Measurements from ENCODE around the gene PMM2. TPM values are rescaled to one million over a fixed set of nuclear protein-coding genes. Genes with fewer than 3 reads are reported as not detected.
"Not testable (repeated sequence)": the region's sequence is repeated elsewhere in the genome, so short reads cannot be mapped to it uniquely, and the experiment has no call there.

PMM2 gene
- polyA plus RNA-seq, 1 donor (not counting 4 experiments of a cell fraction or from before 2014, with no cell fraction given): 38.6 TPM

DNA sequence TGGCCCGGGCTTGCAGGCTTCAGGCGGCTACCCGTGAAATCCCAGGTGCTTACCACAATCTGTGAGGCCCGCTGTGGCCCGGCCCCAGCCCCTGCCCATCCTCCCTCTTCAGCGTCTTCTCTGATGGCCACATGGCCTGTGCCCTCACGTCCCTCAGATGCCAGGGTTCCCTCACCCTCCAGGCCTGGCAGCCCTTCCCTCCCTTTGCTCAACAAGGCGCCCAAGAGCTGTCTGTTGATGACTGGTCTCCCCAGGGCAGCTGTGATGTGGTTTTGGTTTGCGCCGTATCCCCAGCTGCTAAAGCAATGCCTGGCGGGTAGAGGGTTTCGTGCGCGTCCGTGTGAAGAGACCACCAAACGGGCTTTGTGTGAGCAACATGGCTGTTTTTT lies 35.1 kb downstream of the PMM2 start:
- H4K20me1 ChIP-seq (ENCODE audit: control insufficient read depth, extremely low read depth, insufficient read depth, low read length): peaks cover 4% of the 10 kb centered on the region
- no peak overlapping the region for H3K4me2 ChIP-seq (ENCODE audit: control insufficient read depth, extremely low read depth, insufficient read depth, low read depth, low read length)
- H3K4me3 ChIP-seq (ENCODE audit: control insufficient read depth in 2 of 3, extremely low read depth in 1 of 3, insufficient read depth in 2 of 3, low read depth in 1 of 3, low read length in 3 of 3): no peak overlapping the region
- H3K9me1 ChIP-seq (ENCODE audit: control insufficient read depth, extremely low read depth, insufficient read depth, low read length): peaks cover 2% of the 10 kb centered on the region
- H3K27me3 ChIP-seq (ENCODE audit: control insufficient read depth, extremely low read depth, insufficient read depth, low read length): no peaks in the 10 kb centered on the region
- DNase-seq (ENCODE audit: low read depth, low spot score): no peak
- peaks cover 38% of the 10 kb centered on the region for H3K79me2 ChIP-seq (ENCODE audit: control insufficient read depth, insufficient read depth, low read length)
- H2AFZ ChIP-seq (ENCODE audit: control insufficient read depth, low read length): no peak overlapping the region
- H3K36me3 ChIP-seq (ENCODE audit: control insufficient read depth in 2 of 2, extremely low read depth in 1 of 2, insufficient read depth in 2 of 2, low read length in 2 of 2): peaks cover 18 to 39% of the 10 kb centered on the region in 2 experiments
- no peaks in the 10 kb centered on the region for H3K9me3 ChIP-seq (ENCODE audit: control insufficient read depth, low read depth, low read length)
- peaks cover 13% of the 10 kb centered on the region for H3K4me1 ChIP-seq (ENCODE audit: control insufficient read depth, extremely low read depth, insufficient read depth, low read length)
- dilution Hi-C loops (cut with MboI; ENCODE audit: extremely low pct_ligation_motif_present, low sequenced_read_pairs): no loop called here
- TF ChIP-seq, protein P1, sequence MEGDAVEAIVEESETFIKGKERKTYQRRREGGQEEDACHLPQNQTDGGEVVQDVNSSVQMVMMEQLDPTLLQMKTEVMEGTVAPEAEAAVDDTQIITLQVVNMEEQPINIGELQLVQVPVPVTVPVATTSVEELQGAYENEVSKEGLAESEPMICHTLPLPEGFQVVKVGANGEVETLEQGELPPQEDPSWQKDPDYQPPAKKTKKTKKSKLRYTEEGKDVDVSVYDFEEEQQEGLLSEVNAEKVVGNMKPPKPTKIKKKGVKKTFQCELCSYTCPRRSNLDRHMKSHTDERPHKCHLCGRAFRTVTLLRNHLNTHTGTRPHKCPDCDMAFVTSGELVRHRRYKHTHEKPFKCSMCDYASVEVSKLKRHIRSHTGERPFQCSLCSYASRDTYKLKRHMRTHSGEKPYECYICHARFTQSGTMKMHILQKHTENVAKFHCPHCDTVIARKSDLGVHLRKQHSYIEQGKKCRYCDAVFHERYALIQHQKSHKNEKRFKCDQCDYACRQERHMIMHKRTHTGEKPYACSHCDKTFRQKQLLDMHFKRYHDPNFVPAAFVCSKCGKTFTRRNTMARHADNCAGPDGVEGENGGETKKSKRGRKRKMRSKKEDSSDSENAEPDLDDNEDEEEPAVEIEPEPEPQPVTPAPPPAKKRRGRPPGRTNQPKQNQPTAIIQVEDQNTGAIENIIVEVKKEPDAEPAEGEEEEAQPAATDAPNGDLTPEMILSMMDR (optimal IDR thresholded peaks at IDR 0.05 in 1 of 3, IDR thresholded peaks at IDR 0.05 in 1 of 3, conservative IDR thresholded peaks at IDR 0.05 in 1 of 3; ENCODE audit: extremely low read depth in 1 of 3, insufficient read depth in 2 of 3, low read length in 3 of 3): no peak
- TF ChIP-seq EZH2 (IDR thresholded peaks at IDR 0.05; ENCODE audit: low read length): no peak
- no peak overlapping the region for H3K27ac ChIP-seq (ENCODE audit: control insufficient read depth, insufficient read depth, low read length)
- FAIRE-seq: no peak
- H3K9ac ChIP-seq (ENCODE audit: control insufficient read depth, extremely low read depth, insufficient read depth, low read length): no peak overlapping the region

DNA sequence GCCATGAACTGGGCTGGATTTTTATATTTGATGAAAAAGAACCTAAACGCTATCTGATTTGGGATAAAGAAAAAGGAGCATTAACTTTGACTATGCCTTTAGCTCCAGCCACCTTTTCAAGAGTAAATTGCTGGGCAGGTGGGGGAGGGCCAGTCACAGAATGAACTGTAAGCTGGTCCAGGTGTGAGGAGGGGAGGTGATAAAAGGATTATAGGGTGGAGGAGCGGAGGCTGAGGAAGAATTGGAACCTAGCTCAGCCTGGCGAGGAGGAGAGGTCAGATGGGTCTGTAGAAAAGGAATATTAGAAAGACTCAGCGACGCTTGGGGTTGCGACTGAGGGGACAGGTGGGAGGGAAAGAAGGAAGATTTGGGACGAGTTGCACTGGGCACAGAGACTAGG lies 39.2 kb downstream of the PMM2 start:
- H3K9me1 ChIP-seq (ENCODE audit: control insufficient read depth, extremely low read depth, insufficient read depth, low read length); H2AFZ ChIP-seq (ENCODE audit: control insufficient read depth, low read length); DNase-seq (ENCODE audit: low read depth, low spot score); H4K20me1 ChIP-seq (ENCODE audit: control insufficient read depth, extremely low read depth, insufficient read depth, low read length); FAIRE-seq; dilution Hi-C loops (cut with MboI; ENCODE audit: extremely low pct_ligation_motif_present, low sequenced_read_pairs); H3K9me3 ChIP-seq (ENCODE audit: control insufficient read depth, low read depth, low read length); H3K4me1 ChIP-seq (ENCODE audit: control insufficient read depth, extremely low read depth, insufficient read depth, low read length); H3K4me3 ChIP-seq (ENCODE audit: control insufficient read depth in 2 of 3, extremely low read depth in 1 of 3, insufficient read depth in 2 of 3, low read depth in 1 of 3, low read length in 3 of 3); H3K36me3 ChIP-seq (ENCODE audit: control insufficient read depth in 2 of 2, extremely low read depth in 1 of 2, insufficient read depth in 2 of 2, low read length in 2 of 2); H3K9ac ChIP-seq (ENCODE audit: control insufficient read depth, extremely low read depth, insufficient read depth, low read length); H3K4me2 ChIP-seq (ENCODE audit: control insufficient read depth, extremely low read depth, insufficient read depth, low read depth, low read length); H3K27ac ChIP-seq (ENCODE audit: control insufficient read depth, insufficient read depth, low read length); H3K27me3 ChIP-seq (ENCODE audit: control insufficient read depth, extremely low read depth, insufficient read depth, low read length): not testable (repeated sequence)
- H3K79me2 ChIP-seq (ENCODE audit: control insufficient read depth, insufficient read depth, low read length): peaks cover 29% of the 10 kb centered on the region

DNA sequence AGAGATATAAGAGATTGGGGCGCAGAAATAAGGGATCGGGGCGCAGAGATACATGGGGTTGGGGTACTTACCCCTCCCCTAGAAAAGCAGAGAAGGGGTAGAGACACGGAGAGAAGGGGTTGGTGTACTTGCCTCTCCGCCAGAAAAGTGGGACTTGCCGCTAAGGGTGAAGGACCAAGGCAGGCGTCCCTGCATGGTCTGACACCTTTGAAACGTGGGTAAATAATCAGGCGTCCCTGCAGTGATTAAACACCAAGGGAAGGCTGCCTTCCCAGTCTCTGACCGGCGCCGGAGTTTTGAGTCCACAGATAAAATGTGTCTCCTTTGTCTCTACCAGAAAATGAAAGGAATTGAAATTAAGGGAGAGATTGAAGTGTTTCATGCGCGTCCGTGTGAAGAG lies 40.0 kb downstream of the PMM2 start:
- H3K9me3 ChIP-seq (ENCODE audit: control insufficient read depth, low read depth, low read length); H4K20me1 ChIP-seq (ENCODE audit: control insufficient read depth, extremely low read depth, insufficient read depth, low read length); FAIRE-seq; dilution Hi-C loops (cut with MboI; ENCODE audit: extremely low pct_ligation_motif_present, low sequenced_read_pairs); H3K27ac ChIP-seq (ENCODE audit: control insufficient read depth, insufficient read depth, low read length); H3K4me3 ChIP-seq (ENCODE audit: control insufficient read depth in 2 of 3, extremely low read depth in 1 of 3, insufficient read depth in 2 of 3, low read depth in 1 of 3, low read length in 3 of 3); H3K9me1 ChIP-seq (ENCODE audit: control insufficient read depth, extremely low read depth, insufficient read depth, low read length); H3K27me3 ChIP-seq (ENCODE audit: control insufficient read depth, extremely low read depth, insufficient read depth, low read length); H3K36me3 ChIP-seq (ENCODE audit: control insufficient read depth in 2 of 2, extremely low read depth in 1 of 2, insufficient read depth in 2 of 2, low read length in 2 of 2); DNase-seq (ENCODE audit: low read depth, low spot score); H3K9ac ChIP-seq (ENCODE audit: control insufficient read depth, extremely low read depth, insufficient read depth, low read length); H3K4me1 ChIP-seq (ENCODE audit: control insufficient read depth, extremely low read depth, insufficient read depth, low read length); H2AFZ ChIP-seq (ENCODE audit: control insufficient read depth, low read length); H3K4me2 ChIP-seq (ENCODE audit: control insufficient read depth, extremely low read depth, insufficient read depth, low read depth, low read length): not testable (repeated sequence)
- peaks cover 21% of the 10 kb centered on the region for H3K79me2 ChIP-seq (ENCODE audit: control insufficient read depth, insufficient read depth, low read length)

DNA sequence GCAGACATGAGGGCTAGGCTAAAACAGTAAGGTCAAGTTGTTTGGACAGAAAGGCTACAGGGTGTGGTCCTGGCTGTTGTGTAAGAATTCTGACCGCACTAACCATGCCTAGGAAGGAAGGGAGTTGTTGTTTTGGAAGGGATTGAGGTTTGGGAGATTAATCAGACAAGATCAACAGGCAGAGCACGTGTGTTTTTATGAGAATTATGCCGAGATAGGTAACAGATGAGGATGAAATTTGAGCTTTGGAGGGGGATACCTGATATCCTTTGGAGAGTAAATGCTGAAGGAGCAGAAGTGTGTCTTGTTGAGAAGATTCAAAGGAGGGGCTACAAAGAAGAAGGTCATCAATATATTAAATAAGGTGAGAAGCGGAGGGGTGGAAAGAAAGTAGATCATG lies 44.4 kb downstream of the PMM2 start:
- DNase-seq (ENCODE audit: low read depth, low spot score); H3K9me3 ChIP-seq (ENCODE audit: control insufficient read depth, low read depth, low read length); H3K4me2 ChIP-seq (ENCODE audit: control insufficient read depth, extremely low read depth, insufficient read depth, low read depth, low read length); dilution Hi-C loops (cut with MboI; ENCODE audit: extremely low pct_ligation_motif_present, low sequenced_read_pairs); H3K27ac ChIP-seq (ENCODE audit: control insufficient read depth, insufficient read depth, low read length); H3K9ac ChIP-seq (ENCODE audit: control insufficient read depth, extremely low read depth, insufficient read depth, low read length); H4K20me1 ChIP-seq (ENCODE audit: control insufficient read depth, extremely low read depth, insufficient read depth, low read length); FAIRE-seq; H2AFZ ChIP-seq (ENCODE audit: control insufficient read depth, low read length); H3K27me3 ChIP-seq (ENCODE audit: control insufficient read depth, extremely low read depth, insufficient read depth, low read length); H3K9me1 ChIP-seq (ENCODE audit: control insufficient read depth, extremely low read depth, insufficient read depth, low read length); H3K4me1 ChIP-seq (ENCODE audit: control insufficient read depth, extremely low read depth, insufficient read depth, low read length); H3K4me3 ChIP-seq (ENCODE audit: control insufficient read depth in 2 of 3, extremely low read depth in 1 of 3, insufficient read depth in 2 of 3, low read depth in 1 of 3, low read length in 3 of 3): not testable (repeated sequence)
- Histone ChIP-seq H3K36me3 (ENCODE audit: control insufficient read depth in 2 of 2, extremely low read depth in 1 of 2, insufficient read depth in 2 of 2, low read length in 2 of 2) (peaks cover 4 to 11% of the 10 kb centered on the region in 2 experiments), H3K79me2 (ENCODE audit: control insufficient read depth, insufficient read depth, low read length) (peaks cover 22% of the 10 kb centered on the region)

Measured in keratinocyte (primary cell).